Neural cell (in vitro differentiated cells): ENCODE measurements around the gene TMEM123. TPM values are rescaled to one million over a fixed set of nuclear protein-coding genes. Genes with fewer than 3 reads are reported as not detected.

Experiments used
- H2AFZ ChIP-seq: fragments of 200-600, 300-800 bp; sonication (generic), shearing (Covaris generic); 2 replicates; pipeline ENCODE4 v1.6.0; 2014; ENCODE audit warnings: low read depth, mild to moderate bottlenecking, antibody characterized with exemption, low read length, moderate library complexity
- H3F3A ChIP-seq: fragments of 200-600 bp; shearing (Covaris generic); 2 replicates; pipeline ENCODE4 v1.6.1; 2016; ENCODE audit warnings: mild to moderate bottlenecking, moderate library complexity, mixed read lengths, antibody characterized with exemption, low read length; ENCODE audit not compliant: insufficient read depth, poor library complexity, severe bottlenecking
- H3K27ac ChIP-seq: fragments of 200-600, 300-800 bp; sonication (generic), shearing (Covaris generic); 2 replicates; pipeline ENCODE4 v1.5.1; 2014; ENCODE audit warnings: mild to moderate bottlenecking, low read length, moderate library complexity
- H3K27me3 ChIP-seq: fragments of 300-800, 200-600 bp; sonication (generic), shearing (Covaris generic); 2 replicates; pipeline ENCODE4 v1.6.0; 2014; ENCODE audit warnings: mild to moderate bottlenecking, low read depth, low read length, moderate library complexity; ENCODE audit not compliant: insufficient read depth
- H3K36me3 ChIP-seq: fragments of 300-800, 200-600 bp; sonication (generic), shearing (Covaris generic); 2 replicates; pipeline ENCODE4 v1.5.1; 2014; ENCODE audit warnings: mild to moderate bottlenecking, antibody characterized with exemption, low read length, moderate library complexity; ENCODE audit not compliant: insufficient read depth
- H3K4me2 ChIP-seq: fragments of 300-800, 200-600 bp; sonication (generic), shearing (Covaris generic); 2 replicates; pipeline ENCODE4 v1.6.0; 2014; ENCODE audit warnings: mild to moderate bottlenecking, low read length
- H3K4me3 ChIP-seq: fragments of 300-800, 200-600 bp; sonication (generic), shearing (Covaris generic); 2 replicates; pipeline ENCODE4 v1.5.1; 2014; ENCODE audit warnings: mild to moderate bottlenecking, low read length, moderate library complexity
- H3K79me2 ChIP-seq: fragments of 200-600 bp; shearing (Covaris generic); replicated peaks from 2 replicates; pipeline ENCODE4 v1.6.0; 2014; ENCODE audit warnings: mild to moderate bottlenecking, low read length, moderate library complexity; ENCODE audit not compliant: insufficient read depth
- H3K9ac ChIP-seq: fragments of 300-800, 200-600 bp; sonication (generic), shearing (Covaris generic); 2 replicates; pipeline ENCODE4 v1.6.1; 2016; ENCODE audit warnings: mild to moderate bottlenecking, low read length, mixed read lengths
- H3K9me2 ChIP-seq: fragments of 200-600 bp; shearing (Covaris generic); 2 replicates; pipeline ENCODE4 v1.6.1; 2016; ENCODE audit warnings: mild to moderate bottlenecking, low read length, mixed read lengths; ENCODE audit not compliant: insufficient read depth
- H3K9me3 ChIP-seq: fragments of 200-600, 300-800 bp; sonication (generic), shearing (Covaris generic); 2 replicates; pipeline ENCODE4 v1.6.1; 2016; ENCODE audit warnings: mild to moderate bottlenecking, mixed run types, low read length, moderate library complexity, mixed read lengths
- H4K20me1 ChIP-seq: fragments of 200-600 bp; shearing (Covaris generic); 2 replicates; pipeline ENCODE4 v1.6.1; 2016; ENCODE audit warnings: mild to moderate bottlenecking, mixed run types; ENCODE audit not compliant: insufficient read depth
- CTCF ChIP-seq: fragments of 450-650 bp; IDR thresholded peaks from 2 replicates; pipeline ENCODE4 v1.5.1; 2014; ENCODE audit warnings: antibody characterized with exemption, mild to moderate bottlenecking, moderate library complexity; ENCODE audit not compliant: poor library complexity, severe bottlenecking
- EP300 ChIP-seq: fragments of 450-650 bp; conservative IDR thresholded peaks from 2 replicates; pipeline ENCODE4 v1.6.1; 2014; ENCODE audit warnings: antibody characterized with exemption, mild to moderate bottlenecking, moderate library complexity; ENCODE audit not compliant: poor library complexity, severe bottlenecking
- EZH2 ChIP-seq: fragments of 200-600, 300-800 bp; shearing (Covaris generic), sonication (generic); IDR thresholded peaks from 2 replicates; pipeline ENCODE4 v1.6.1; 2014; ENCODE audit warnings: antibody characterized with exemption, low read length, borderline replicate concordance, mild to moderate bottlenecking; ENCODE audit not compliant: insufficient read depth, poor library complexity, severe bottlenecking
- MXI1 ChIP-seq: fragments of 450-650 bp; conservative IDR thresholded peaks from 2 replicates; pipeline ENCODE4 v1.6.1; 2014; ENCODE audit warnings: antibody characterized with exemption, mild to moderate bottlenecking; ENCODE audit not compliant: poor library complexity, severe bottlenecking
- POLR2AphosphoS5 ChIP-seq: IDR thresholded peaks from 2 replicates; pipeline ENCODE4 v1.6.1; 2012
- RAD21 ChIP-seq: fragments of 450-650 bp; conservative IDR thresholded peaks from 2 replicates; pipeline ENCODE4 v1.6.1; 2014; ENCODE audit warnings: antibody characterized with exemption, mild to moderate bottlenecking, moderate library complexity
- REST ChIP-seq: IDR thresholded peaks from 2 replicates; pipeline ENCODE4 v1.6.1; 2012; ENCODE audit warnings: borderline replicate concordance
- SMC3 ChIP-seq: fragments of 450-650 bp; conservative IDR thresholded peaks from 2 replicates; pipeline ENCODE4 v1.6.1; 2014; ENCODE audit warnings: antibody characterized with exemption, mild to moderate bottlenecking, moderate library complexity; ENCODE audit not compliant: poor library complexity
- TAF1 ChIP-seq: IDR thresholded peaks from 2 replicates; pipeline ENCODE4 v1.6.1; 2012; ENCODE audit warnings: low read depth
- polyA plus RNA-seq: library from polyadenylated mRNA; depleted of rRNA; stranded (reverse); fragments of >200 nt; gene quantifications from 2 replicates; pipeline ENCODE4 v1.2.3, GENCODE V29; 2014

Gene TMEM123
- polyA plus RNA-seq, 1 donor from 2014 or later: 7.7 TPM

- no peak overlapping the region for H3K4me3 ChIP-seq
- no peak for TF ChIP-seq EP300
- no peak for TF ChIP-seq CTCF
- TF ChIP-seq POLR2AphosphoS5: no peak
- no peak for TF ChIP-seq RAD21
- TF ChIP-seq SMC3: no peak
- TF ChIP-seq REST: no peak
- no peak for TF ChIP-seq MXI1
- TF ChIP-seq TAF1: no peak
- no peak for TF ChIP-seq EZH2
- no peaks in the 10 kb centered on the region for H3F3A ChIP-seq
- H3K27ac ChIP-seq: no peak overlapping the region
- no peaks in the 10 kb centered on the region for H3K9me2 ChIP-seq
- no peaks in the 10 kb centered on the region for H3K79me2 ChIP-seq
- no peak overlapping the region for H3K9ac ChIP-seq
- H3K36me3 ChIP-seq: no peaks in the 10 kb centered on the region
- H3K9me3 ChIP-seq: no peaks in the 10 kb centered on the region
- H2AFZ ChIP-seq: no peak overlapping the region
- no peaks in the 10 kb centered on the region for H4K20me1 ChIP-seq
- no peaks in the 10 kb centered on the region for H3K27me3 ChIP-seq
- no peak overlapping the region for H3K4me2 ChIP-seq
Measured at GRCh38 chr11:102468616-102469195, 16.1 kb upstream of the TMEM123 start.

- no peak overlapping the region for H3K27ac ChIP-seq
- TF ChIP-seq SMC3 (no peak), RAD21 (no peak), MXI1 (no peak), EZH2 (no peak), REST (no peak), EP300 (no peak), CTCF (no peak), POLR2AphosphoS5 (no peak), TAF1 (no peak)
- no peak overlapping the region for H3K4me3 ChIP-seq
- H3K36me3 ChIP-seq: no peaks in the 10 kb centered on the region
- H4K20me1 ChIP-seq: no peaks in the 10 kb centered on the region
- no peaks in the 10 kb centered on the region for H3K79me2 ChIP-seq
- no peak overlapping the region for H3K4me2 ChIP-seq
- H3F3A ChIP-seq: no peaks in the 10 kb centered on the region
- no peaks in the 10 kb centered on the region for H3K9me2 ChIP-seq
- no peak overlapping the region for H2AFZ ChIP-seq
- H3K9ac ChIP-seq: no peak overlapping the region
- no peaks in the 10 kb centered on the region for H3K9me3 ChIP-seq
- no peaks in the 10 kb centered on the region for H3K27me3 ChIP-seq
Measured at GRCh38 chr11:102467853-102468580, 15.5 kb upstream of the TMEM123 start.
